Natural killer cell (primary cell): Measurements from ENCODE around the gene SNUPN. TPM values are rescaled to one million over a fixed set of nuclear protein-coding genes. Genes with fewer than 3 reads are reported as not detected.
"Not testable (repeated sequence)": the region's sequence is repeated elsewhere in the genome, so short reads cannot be mapped to it uniquely, and the experiment has no call there.

Experiments
- ATAC-seq, 3 donors: fragments of 150-1000 bp in 2 of 3; fragments of 200-7000 bp in 1 of 3; cut with Tn5 transposase; 1 replicate in 1 of 3; 2 replicates in 2 of 3; pipeline ENCODE4 v1.10.0; 2021; ENCODE audit warnings: mild to moderate bottlenecking in 2 of 3, moderate library complexity in 2 of 3
- DNase-seq, 2 donors: peaks; one replicate each; pipeline versions ENCODE4 v3.0.0 to v3.0.0-alpha.2; 2013 to 2021; ENCODE audit warnings: mixed read lengths in 1 of 2
- H3K27ac ChIP-seq: one replicate; pipeline ENCODE4 v1.5.1; 2013; ENCODE audit warnings: mild to moderate bottlenecking, low read length
- H3K27me3 ChIP-seq: one replicate; pipeline ENCODE4 v1.6.1; 2013; ENCODE audit warnings: low read length; ENCODE audit not compliant: control insufficient read depth, insufficient read depth
- H3K36me3 ChIP-seq: one replicate; pipeline ENCODE4 v1.6.1; 2013; ENCODE audit warnings: low read length; ENCODE audit not compliant: control insufficient read depth, insufficient read depth
- H3K4me1 ChIP-seq: one replicate; pipeline ENCODE4 v1.6.1; 2013; ENCODE audit warnings: low read length; ENCODE audit not compliant: control insufficient read depth, insufficient read depth
- H3K4me3 ChIP-seq: one replicate; pipeline ENCODE4 v1.5.1; 2013; ENCODE audit warnings: low read length
- H3K9me3 ChIP-seq: one replicate; pipeline ENCODE4 v1.6.1; 2013; ENCODE audit warnings: low read length; ENCODE audit not compliant: control insufficient read depth, insufficient read depth
- H3K27ac Mint-ChIP-seq, 2 donors: one replicate each; pipeline ENCODE4 v1.8.0; 2022; ENCODE audit warnings: mild to moderate bottlenecking in 2 of 2, mixed read lengths in 2 of 2, moderate library complexity in 1 of 2
- H3K27me3 Mint-ChIP-seq, 2 donors: one replicate each; pipeline ENCODE4 v1.8.0; 2022; ENCODE audit warnings: low read depth in 2 of 2, mixed read lengths in 2 of 2
- H3K36me3 Mint-ChIP-seq: one replicate; pipeline ENCODE4 v1.8.0; 2022; ENCODE audit warnings: mixed read lengths
- H3K4me1 Mint-ChIP-seq, 2 donors: one replicate each; pipeline ENCODE4 v1.8.0; 2022; ENCODE audit warnings: mixed read lengths in 2 of 2
- H3K4me3 Mint-ChIP-seq: one replicate; pipeline ENCODE4 v1.8.0; 2022; ENCODE audit warnings: mild to moderate bottlenecking, moderate library complexity, mixed read lengths
- H3K9me3 Mint-ChIP-seq, 2 donors: one replicate each; pipeline ENCODE4 v1.8.0; 2022; ENCODE audit warnings: mixed read lengths in 2 of 2
- CTCF ChIP-seq: fragments of 200-600 bp; IDR thresholded peaks from one replicate; pipeline ENCODE4 v1.8.0; 2022; ENCODE audit warnings: antibody characterized with exemption
- WGBS: methylation state at CpG from one replicate; pipeline ENCODE4 v1.1.7; 2013; ENCODE audit warnings: missing lambda C conversion rate; ENCODE audit not compliant: insufficient coverage; 5-methylcytosine and 5-hydroxymethylcytosine counted together
- intact Hi-C: fragments of 100-400 bp; cut with micrococcal nuclease; formaldehyde crosslinking; loops from one replicate; pipeline ENCODE4 v1.14.2; 2022
- total RNA-seq, 4 donors: library from RNA; stranded (reverse); fragments of 120-200 nt in 1 of 4; gene quantifications; one replicate each; pipeline versions ENCODE4 v1.2.3 to v1.2.4, GENCODE V29; 2013 to 2022

Gene SNUPN
- total RNA-seq, 3 donors from 2014 or later (not counting 1 experiment from before 2014, with no cell fraction given) = 13.8 to 20.7 (median 14.8) TPM

GRCh38 chr15:75590239-75590638 lies 35.3 kb downstream of the SNUPN start:
- Histone ChIP-seq H3K4me3 (no peak overlapping the region), H3K36me3 (peaks cover 7% of the 10 kb centered on the region), H3K4me1 (no peaks in the 10 kb centered on the region), H3K27me3 (no peaks in the 10 kb centered on the region), H3K9me3 (no peaks in the 10 kb centered on the region), H3K27ac (no peak overlapping the region)
- no peaks in the 10 kb centered on the region for H3K9me3 Mint-ChIP-seq
- no peaks in the 10 kb centered on the region for H3K27me3 Mint-ChIP-seq
- H3K4me3 Mint-ChIP-seq = no peak overlapping the region
- intact Hi-C loops = no loop called here
- no peaks in the 10 kb centered on the region for H3K4me1 Mint-ChIP-seq
- no peak overlapping the region for H3K27ac Mint-ChIP-seq
- no peaks in the 10 kb centered on the region for H3K36me3 Mint-ChIP-seq
- no peak for TF ChIP-seq CTCF
- no peak for ATAC-seq
- no peak for DNase-seq
- WGBS = 75% methylated on average over 1 of the region's 2 CpGs

GRCh38 chr15:75589071-75589470 lies 36.5 kb downstream of the SNUPN start:
- intact Hi-C loops = no loop called here
- H3K27me3 ChIP-seq = no peaks in the 10 kb centered on the region
- Mint-ChIP-seq H3K9me3 (no peaks in the 10 kb centered on the region), H3K36me3 (no peaks in the 10 kb centered on the region), H3K4me1 (no peaks in the 10 kb centered on the region), H3K4me3 (no peak overlapping the region), H3K27ac (no peak overlapping the region), H3K27me3 (no peaks in the 10 kb centered on the region)
- no peaks in the 10 kb centered on the region for H3K4me1 ChIP-seq
- H3K27ac ChIP-seq = no peak overlapping the region
- no peak overlapping the region for H3K4me3 ChIP-seq
- H3K9me3 ChIP-seq = no peaks in the 10 kb centered on the region
- WGBS = 96% methylated on average over 5 of the region's 5 CpGs
- H3K36me3 ChIP-seq = no peaks in the 10 kb centered on the region
- ATAC-seq = no peak
- no peak for TF ChIP-seq CTCF
- DNase-seq = no peak

- H3K27me3 Mint-ChIP-seq, H3K4me1 Mint-ChIP-seq, H3K27ac ChIP-seq, intact Hi-C loops, H3K36me3 Mint-ChIP-seq, DNase-seq, H3K4me3 Mint-ChIP-seq, ATAC-seq, H3K36me3 ChIP-seq, H3K4me1 ChIP-seq, H3K4me3 ChIP-seq, H3K9me3 ChIP-seq, H3K27me3 ChIP-seq, H3K9me3 Mint-ChIP-seq, H3K27ac Mint-ChIP-seq: not testable (repeated sequence)
- WGBS = 100% methylated on average over 2 of the region's 5 CpGs
These were observed 39.1 kb downstream of the SNUPN start for GRCh38 chr15:75586422-75586821.

GRCh38 chr15:75584121-75584520 lies 41.4 kb downstream of the SNUPN start:
- H3K4me1 ChIP-seq = peaks cover 7% of the 10 kb centered on the region

More at GRCh38 chr15:75584121-75584520, 41.4 kb downstream of the SNUPN start:
- no peaks in the 10 kb centered on the region for H3K9me3 ChIP-seq
- no peak overlapping the region for H3K4me3 ChIP-seq
- H3K4me3 Mint-ChIP-seq = no peak overlapping the region
- no peaks in the 10 kb centered on the region for H3K27me3 Mint-ChIP-seq
- TF ChIP-seq CTCF = no peak
- H3K27ac Mint-ChIP-seq = no peak overlapping the region
- DNase-seq = no peak
- no peaks in the 10 kb centered on the region for H3K36me3 Mint-ChIP-seq
- H3K9me3 Mint-ChIP-seq = no peaks in the 10 kb centered on the region
- ATAC-seq = no peak
- no peak overlapping the region for H3K27ac ChIP-seq
- H3K36me3 ChIP-seq = no peaks in the 10 kb centered on the region
- intact Hi-C loops = no loop called here
- peaks cover 6% of the 10 kb centered on the region in 2 donors for H3K4me1 Mint-ChIP-seq
- no peaks in the 10 kb centered on the region for H3K27me3 ChIP-seq
- whole genome bisulfite sequencing = 97% methylated on average over 4 of the region's 4 CpGs
